ENCODE data around the gene TAF15. TPM values are rescaled to one million over a fixed set of nuclear protein-coding genes. Genes with fewer than 3 reads are reported as not detected.

The TAF15 gene
- polyA plus RNA-seq, 1 of the 3 experiments (the other 2 are of a cell fraction): 78.0 TPM

- Histone ChIP-seq H3K4me1 (ENCODE audit: control insufficient read depth in 1 of 2, insufficient read depth in 2 of 2, low read depth in 1 of 2, low read length in 1 of 2) (peaks cover 4 to 8% of the 10 kb centered on the region in 2 experiments; a peak in 2 of 4 replicates), H3K27me3 (ENCODE audit: insufficient read depth) (no peaks in the 10 kb centered on the region), H2AFZ (ENCODE audit: low read depth) (no peak overlapping the region), H3K79me2 (ENCODE audit: insufficient read depth) (no peaks in the 10 kb centered on the region), H3K9ac (no peak overlapping the region), H3F3A (replicated peaks; ENCODE audit: insufficient read depth) (no peaks in the 10 kb centered on the region), H3K4me2 (no peak overlapping the region), H3K27ac (ENCODE audit: low read depth in 2 of 2, low read length in 1 of 2) (no peak overlapping the region), H4K20me1 (ENCODE audit: insufficient read depth) (no peaks in the 10 kb centered on the region), H3K36me3 (replicated peaks in 1 of 2; ENCODE audit: control insufficient read depth in 1 of 2, insufficient read depth in 2 of 2, low read length in 1 of 2) (no peaks in the 10 kb centered on the region), H3K4me3 (ENCODE audit: low read depth in 2 of 2, low read length in 1 of 2) (no peak overlapping the region), H3K9me2 (no peaks in the 10 kb centered on the region), H3K9me3 (no peaks in the 10 kb centered on the region)
- TF ChIP-seq MAX (IDR thresholded peaks at IDR 0.05; ENCODE audit: low read depth) (no peak), ZBTB33 (IDR thresholded peaks at IDR 0.05; ENCODE audit: borderline replicate concordance, low read depth) (no peak), FOSL2 (IDR thresholded peaks at IDR 0.05; ENCODE audit: borderline replicate concordance, low read depth) (no peak), RAD21 (IDR thresholded peaks at IDR 0.05; ENCODE audit: low read length) (no peak), TAF1 (IDR thresholded peaks at IDR 0.05; ENCODE audit: borderline replicate concordance, low read depth, low read length) (no peak), ELF1 (IDR thresholded peaks at IDR 0.05) (no peak), USF2 (IDR thresholded peaks at IDR 0.05; ENCODE audit: borderline replicate concordance, low read depth, low read length) (no peak), GABPA (IDR thresholded peaks at IDR 0.05; ENCODE audit: low read depth) (no peak), FOXM1 (IDR thresholded peaks at IDR 0.05; ENCODE audit: low read depth) (no peak), RXRA (IDR thresholded peaks at IDR 0.05; ENCODE audit: borderline replicate concordance, low read depth) (no peak), USF1 (IDR thresholded peaks at IDR 0.05; ENCODE audit: borderline replicate concordance, low read depth) (no peak), NFIC (IDR thresholded peaks at IDR 0.05; ENCODE audit: borderline replicate concordance) (no peak)
- ChIA-PET CTCF (interaction anchor here (0.7 kb wide), 2 partner anchors 44 to 1531 kb away, joined by 3 read pairs; no protein-coding TSS in a partner anchor), POLR2A (no interaction called here)
- no peak for DNase-seq
- WGBS (ENCODE audit: low lambda C conversion rate): 53% methylated on average over 6 of the region's 6 CpGs
Observed at GRCh38 chr17:35892091-35893035, 83.1 kb downstream of the TAF15 start.
